ENCODE results near the gene C2CD2. TPM values are rescaled to one million over a fixed set of nuclear protein-coding genes. Genes with fewer than 3 reads are reported as not detected.

The C2CD2 gene
- polyA plus RNA-seq, 6 donors from 2014 or later = 2.6 to 4.6 (median 3.4) TPM; not detected in 1

DNA sequence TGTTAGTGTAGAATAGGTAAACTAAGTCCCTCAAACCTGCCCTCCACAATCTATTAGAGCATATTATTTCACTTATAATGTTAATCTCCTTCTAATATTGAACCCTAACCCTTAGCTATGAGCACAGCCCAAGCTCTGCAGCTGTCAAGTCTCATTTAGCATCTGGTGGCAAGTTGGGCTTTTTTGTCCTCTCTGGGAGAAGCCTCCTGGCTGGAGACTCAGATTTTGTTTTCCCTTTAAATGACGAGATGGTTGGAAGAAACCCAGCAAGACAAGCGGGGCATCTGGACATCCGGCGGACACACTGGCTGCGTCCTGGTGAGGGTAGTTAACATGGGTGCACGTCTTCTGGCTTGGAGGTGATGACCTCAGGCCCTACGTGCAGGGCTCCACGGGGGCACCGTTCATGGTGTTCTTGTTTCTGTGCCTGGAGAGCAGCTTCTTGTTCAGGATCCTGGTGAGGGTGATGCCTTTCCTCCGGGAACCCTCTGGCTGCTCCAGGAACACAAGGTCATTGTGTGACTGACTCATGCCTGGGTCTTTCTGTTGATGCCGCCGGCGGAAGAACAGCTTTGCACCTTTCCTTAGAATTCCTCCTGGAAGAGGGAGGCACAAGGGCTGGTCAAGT, 65.0 kb downstream of the C2CD2 start:
- no peaks in the 10 kb centered on the region for H3K9me3 Mint-ChIP-seq
- no peak overlapping the region for H3K27ac Mint-ChIP-seq
- no peaks in the 10 kb centered on the region for H3K36me3 Mint-ChIP-seq
- H3K27me3 Mint-ChIP-seq = no peaks in the 10 kb centered on the region
- no peak for DNase-seq
- H3K4me1 Mint-ChIP-seq = peaks cover 8 to 22% (median 20%) of the 10 kb centered on the region in 3 donors
- ATAC-seq (ENCODE audit: low read depth in 2 of 2) = no peak
- H3K4me3 Mint-ChIP-seq = no peak overlapping the region

DNA sequence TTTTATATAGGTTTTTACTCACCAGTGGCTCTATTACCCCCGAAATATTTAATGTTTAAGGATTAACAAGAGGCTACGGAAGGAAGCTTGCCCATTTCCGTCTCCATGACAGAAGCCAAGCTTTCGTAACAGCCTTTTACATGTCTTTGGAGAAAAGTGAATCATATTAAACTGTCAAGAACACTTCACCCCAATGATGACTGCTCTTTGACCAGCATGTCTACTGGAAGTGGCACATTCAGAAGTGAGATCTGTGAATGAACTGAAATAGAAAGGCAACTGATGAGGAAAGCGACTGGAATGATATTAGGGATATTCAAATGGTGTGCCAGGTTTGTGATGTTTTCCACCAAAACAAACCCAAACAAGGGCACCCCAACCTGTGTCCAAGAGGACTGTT, 66.2 kb downstream of the C2CD2 start:
- peak overlapping the region in 1 of 6 donors; percentile 6 for H3K27ac Mint-ChIP-seq
- no peak for ATAC-seq (ENCODE audit: low read depth in 2 of 2)
- H3K4me3 Mint-ChIP-seq = no peak overlapping the region

DNA sequence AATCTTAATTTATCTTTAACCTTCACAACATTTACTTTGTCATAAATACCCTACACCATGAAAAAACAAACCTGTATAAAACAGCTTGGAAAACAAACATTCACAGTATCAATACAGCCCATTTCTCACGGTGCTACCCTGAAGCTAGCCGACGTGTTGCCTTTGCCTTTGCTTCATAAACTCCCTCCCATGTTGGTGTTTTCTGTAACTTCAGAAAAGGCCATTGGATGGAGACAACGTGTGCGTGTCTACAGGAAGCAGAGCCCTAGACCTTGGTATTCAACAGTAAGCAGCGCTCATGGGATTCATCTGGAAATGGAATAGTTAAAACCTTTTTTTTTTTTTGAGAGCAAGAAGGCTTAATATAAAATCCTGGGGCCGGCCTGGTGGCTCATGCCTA, 67.5 kb downstream of the C2CD2 start:
- H3K27me3 Mint-ChIP-seq = no peaks in the 10 kb centered on the region
- no peaks in the 10 kb centered on the region for H3K9me3 Mint-ChIP-seq
- H3K27ac Mint-ChIP-seq = no peak overlapping the region
- ATAC-seq (ENCODE audit: low read depth in 2 of 2) (no peak), DNase-seq (no peak)
- H3K4me3 Mint-ChIP-seq = no peak overlapping the region
- H3K36me3 Mint-ChIP-seq = no peaks in the 10 kb centered on the region
- H3K4me1 Mint-ChIP-seq = peaks cover 9 to 20% (median 16%) of the 10 kb centered on the region in 3 donors

More for the DNA sequence above, 66.2 kb downstream of the C2CD2 start:
- Mint-ChIP-seq H3K4me1 (peaks cover 9 to 20% (median 16%) of the 10 kb centered on the region in 3 donors), H3K9me3 (no peaks in the 10 kb centered on the region), H3K27me3 (no peaks in the 10 kb centered on the region), H3K36me3 (no peaks in the 10 kb centered on the region)
- no peak for DNase-seq

DNA sequence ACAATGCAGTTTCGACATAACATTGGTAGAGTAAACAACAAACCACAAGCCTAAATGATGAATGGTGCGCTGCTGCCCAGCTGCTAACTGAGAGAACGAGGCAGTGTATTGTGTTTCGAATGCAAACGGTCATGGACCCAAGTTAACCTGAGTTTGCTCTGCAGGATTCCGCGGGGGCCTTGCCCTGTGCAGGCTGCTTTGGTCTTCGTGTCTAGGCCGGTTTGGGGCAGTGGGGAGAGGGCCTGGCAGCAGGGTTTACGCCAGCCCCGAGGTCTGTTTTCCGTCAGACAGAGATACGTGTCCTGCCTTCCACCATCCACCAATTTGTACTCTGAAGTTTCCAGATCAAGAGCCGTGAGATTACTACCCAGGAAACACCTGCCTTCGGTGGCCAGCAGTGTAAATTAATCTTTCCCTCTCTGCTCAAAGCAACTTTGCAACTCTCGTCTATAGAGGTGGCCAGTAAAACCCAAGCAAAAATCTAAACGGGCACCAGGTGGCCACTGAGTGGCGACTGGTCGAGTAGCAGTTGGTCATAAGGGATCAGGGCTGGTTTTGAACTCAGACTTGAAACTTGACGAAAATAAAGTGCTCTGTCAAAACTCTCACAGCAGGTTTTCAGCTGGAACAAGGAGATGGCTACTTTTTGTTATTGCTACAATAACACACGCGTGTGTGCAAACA, 68.3 kb downstream of the C2CD2 start:
- Mint-ChIP-seq H3K27ac (peak overlapping the region in 1 of 6 donors; percentile 79), H3K4me1 (peaks cover 9 to 20% (median 16%) of the 10 kb centered on the region in 3 donors), H3K4me3 (peak overlapping the region in 5 of 8 donors; percentile 4 to 38 (median 11)), H3K27me3 (no peaks in the 10 kb centered on the region), H3K9me3 (no peaks in the 10 kb centered on the region), H3K36me3 (no peaks in the 10 kb centered on the region)
- DNase-seq (no peak), ATAC-seq (ENCODE audit: low read depth in 2 of 2) (peak; percentile 16 to 21)

DNA sequence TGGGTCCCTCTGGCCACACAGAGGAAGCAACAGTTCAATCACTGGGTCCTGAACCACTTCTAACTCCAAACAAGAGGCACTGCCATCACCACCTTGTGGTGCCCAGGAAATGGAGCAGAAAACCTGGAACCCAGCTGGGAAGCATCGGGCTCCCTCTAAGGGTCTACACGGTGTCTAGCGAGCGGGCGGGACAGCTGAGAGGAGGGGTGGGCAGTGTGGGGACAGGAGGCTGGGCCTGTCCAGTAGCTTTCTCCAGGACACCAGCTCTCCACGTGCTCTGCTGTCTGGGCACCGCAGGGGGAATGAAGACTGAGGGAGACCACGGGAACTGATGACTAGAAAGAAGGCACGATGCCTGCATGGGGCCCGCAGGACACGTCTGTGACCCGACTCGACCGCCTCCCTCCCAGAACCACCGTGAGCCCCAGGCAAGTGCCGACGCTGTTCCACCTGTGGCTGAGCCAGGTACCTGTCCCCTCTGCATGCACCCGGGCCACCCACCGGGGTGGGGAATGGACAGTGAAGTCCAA, 69.3 kb downstream of the C2CD2 start:
- no peak for ATAC-seq (ENCODE audit: low read depth in 2 of 2)
- no peaks in the 10 kb centered on the region for H3K27me3 Mint-ChIP-seq
- H3K4me3 Mint-ChIP-seq = peak overlapping the region in 1 of 8 donors; percentile 15
- peaks cover 9 to 23% (median 20%) of the 10 kb centered on the region in 3 donors for H3K4me1 Mint-ChIP-seq
- no peaks in the 10 kb centered on the region for H3K36me3 Mint-ChIP-seq
- H3K27ac Mint-ChIP-seq = peak overlapping the region in 2 of 6 donors; percentile 38 to 82
- H3K9me3 Mint-ChIP-seq = no peaks in the 10 kb centered on the region
- DNase-seq = no peak

- H3K27me3 Mint-ChIP-seq = no peaks in the 10 kb centered on the region
- H3K27ac Mint-ChIP-seq = no peak overlapping the region
- H3K9me3 Mint-ChIP-seq = no peaks in the 10 kb centered on the region
- H3K4me1 Mint-ChIP-seq = peaks cover 9 to 23% (median 20%) of the 10 kb centered on the region in 3 donors
- no peaks in the 10 kb centered on the region for H3K36me3 Mint-ChIP-seq
- no peak for ATAC-seq (ENCODE audit: low read depth in 2 of 2)
- no peak for DNase-seq
- no peak overlapping the region for H3K4me3 Mint-ChIP-seq
These were observed 70.2 kb downstream of the C2CD2 start for GRCh38 chr21:41883582-41883981.

DNA sequence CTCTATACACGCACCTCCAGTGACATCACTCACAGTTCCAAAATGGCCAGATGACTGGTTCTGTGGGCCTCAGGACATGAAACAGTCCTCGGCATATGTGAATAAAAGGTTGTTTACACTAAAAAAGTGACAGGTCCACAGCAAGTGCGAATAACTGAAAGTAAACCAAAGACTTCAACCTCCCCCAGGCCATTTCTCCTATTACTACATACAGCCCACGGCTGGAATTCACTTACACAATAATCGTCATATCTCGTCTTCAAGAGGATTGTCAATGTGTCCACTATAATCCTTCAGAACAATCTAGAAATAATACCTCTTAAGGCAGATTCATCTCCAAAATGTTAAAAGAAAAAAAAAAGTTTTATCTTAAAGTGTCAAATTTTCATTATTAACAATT, 72.8 kb downstream of the C2CD2 start:
- H3K4me3 Mint-ChIP-seq = peak overlapping the region in 7 of 8 donors; percentile 22 to 96 (median 41)
- no peak for ATAC-seq (ENCODE audit: low read depth in 2 of 2)
- peak overlapping the region in 1 of 6 donors; percentile 54 for H3K27ac Mint-ChIP-seq
- DNase-seq = no peak
- H3K9me3 Mint-ChIP-seq = no peaks in the 10 kb centered on the region
- H3K4me1 Mint-ChIP-seq = peaks cover 22 to 42% (median 42%) of the 10 kb centered on the region in 3 donors
- no peaks in the 10 kb centered on the region for H3K36me3 Mint-ChIP-seq
- H3K27me3 Mint-ChIP-seq = no peaks in the 10 kb centered on the region

DNA sequence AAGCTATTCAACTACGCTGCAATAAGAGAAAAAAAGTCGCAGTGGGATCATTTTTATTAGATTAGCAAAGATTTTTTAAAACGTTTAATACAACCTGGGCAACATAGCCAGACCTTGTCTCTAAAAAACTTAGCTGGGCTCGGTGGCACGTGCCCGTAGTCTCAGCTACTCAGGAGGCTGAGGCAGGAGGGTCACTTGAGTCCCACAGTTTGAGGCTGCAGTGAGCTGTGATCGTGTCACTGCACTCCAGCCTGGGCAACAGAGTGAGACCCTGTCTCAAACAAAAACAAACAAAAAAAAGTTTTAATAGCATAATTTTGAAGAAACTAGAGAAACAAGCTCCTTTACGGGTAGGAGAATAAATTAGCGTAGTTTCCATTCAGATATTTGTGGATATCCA, 73.7 kb downstream of the C2CD2 start:
- Mint-ChIP-seq H3K4me1 (peaks cover 24 to 42% (median 39%) of the 10 kb centered on the region in 3 donors), H3K4me3 (peak overlapping the region; percentile 19 to 97 (median 95)), H3K9me3 (no peaks in the 10 kb centered on the region), H3K27me3 (no peaks in the 10 kb centered on the region), H3K36me3 (no peaks in the 10 kb centered on the region), H3K27ac (peak overlapping the region in 5 of 6 donors; percentile 72 to 98 (median 96))
- DNase-seq (no peak), ATAC-seq (ENCODE audit: low read depth in 2 of 2) (no peak)

- Mint-ChIP-seq H3K9me3 (no peaks in the 10 kb centered on the region), H3K27ac (peak within 1 kb of the TSS; percentile 86 to 98 (median 96)), H3K27me3 (no peaks in the 10 kb centered on the region), H3K4me1 (peaks cover 24 to 42% (median 31%) of the 10 kb centered on the region in 3 donors), H3K4me3 (peak within 1 kb of the TSS; percentile 80 to 97 (median 95)), H3K36me3 (no peaks in the 10 kb centered on the region)
- ATAC-seq (ENCODE audit: low read depth in 2 of 2) (peak; percentile 64 to 68), DNase-seq (peak; percentile 74)
These were observed 74.4 kb downstream of the C2CD2 start, which contains the start of gene PRDM15 for GRCh38 chr21:41879190-41879998. Gene PRDM15, minus strand, starts transcription at chr21:41879344. Its CDS starts 18,981 bp downstream, at chr21:41860363.

DNA sequence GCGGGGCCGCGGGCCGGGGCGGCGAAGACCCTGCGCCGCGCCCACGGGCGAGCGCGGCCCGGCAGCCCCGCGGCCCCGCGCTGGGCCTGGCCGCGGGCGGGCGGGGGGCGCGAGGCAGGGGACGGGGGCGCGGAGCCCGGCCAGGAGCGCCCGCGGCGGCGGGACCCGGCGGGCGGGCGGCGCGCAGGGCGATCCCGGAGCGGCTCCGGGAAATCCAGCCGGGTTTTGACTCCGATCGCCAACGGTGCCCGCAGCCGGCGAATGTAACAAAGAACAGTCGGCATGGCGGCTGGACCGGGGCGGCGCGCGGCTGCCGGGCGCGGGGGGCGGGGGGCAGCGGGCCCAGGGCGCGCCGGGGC, 75.0 kb downstream of the C2CD2 start:
- Mint-ChIP-seq H3K27ac (peak overlapping the region in 2 of 6 donors; percentile 15 to 81), H3K36me3 (peaks cover 0 to under 1% of the 10 kb centered on the region in 2 donors), H3K9me3 (no peaks in the 10 kb centered on the region), H3K27me3 (no peaks in the 10 kb centered on the region), H3K4me3 (peak overlapping the region in 7 of 8 donors; percentile 49 to 96 (median 72)), H3K4me1 (peaks cover 21 to 38% (median 34%) of the 10 kb centered on the region in 3 donors)
- peak; percentile 71 for DNase-seq
- peak; percentile 67 to 68 for ATAC-seq (ENCODE audit: low read depth in 2 of 2)

- H3K27ac Mint-ChIP-seq = peak overlapping the region; percentile 81 to 95 (median 92)
- peaks cover 0 to 7% of the 10 kb centered on the region in 2 donors for H3K36me3 Mint-ChIP-seq
- peak; percentile 57 for DNase-seq
- H3K27me3 Mint-ChIP-seq = no peaks in the 10 kb centered on the region
- H3K4me3 Mint-ChIP-seq = peak overlapping the region; percentile 80 to 96 (median 92)
- peaks cover 24 to 39% (median 34%) of the 10 kb centered on the region in 3 donors for H3K4me1 Mint-ChIP-seq
- ATAC-seq (ENCODE audit: low read depth in 2 of 2) = peak; percentile 65 to 70
- no peaks in the 10 kb centered on the region for H3K9me3 Mint-ChIP-seq
These were observed 75.7 kb downstream of the C2CD2 start for GRCh38 chr21:41877901-41878830.

GRCh38 chr21:41876928-41877652, 76.7 kb downstream of the C2CD2 start:
- H3K4me3 Mint-ChIP-seq = peak overlapping the region in 7 of 8 donors; percentile 80 to 96 (median 93)
- ATAC-seq (ENCODE audit: low read depth in 2 of 2) (no peak), DNase-seq (no peak)
- peaks cover 24 to 43% (median 34%) of the 10 kb centered on the region in 3 donors for H3K4me1 Mint-ChIP-seq
- H3K27me3 Mint-ChIP-seq = no peaks in the 10 kb centered on the region
- peaks cover 0 to 8% of the 10 kb centered on the region in 2 donors for H3K36me3 Mint-ChIP-seq
- H3K9me3 Mint-ChIP-seq = no peaks in the 10 kb centered on the region
- H3K27ac Mint-ChIP-seq = peak overlapping the region in 2 of 6 donors; percentile 14 to 88

All from naive B cell (primary cell).